Suppressor macrophage treated with lipopolysaccharide for 4 hours (primary cell): ENCODE results near the gene MEGF11.

Source experiments
- DNase-seq: peaks from one replicate; pipeline ENCODE4 v3.0.0-alpha.2; 2020

Gene MEGF11

DNA sequence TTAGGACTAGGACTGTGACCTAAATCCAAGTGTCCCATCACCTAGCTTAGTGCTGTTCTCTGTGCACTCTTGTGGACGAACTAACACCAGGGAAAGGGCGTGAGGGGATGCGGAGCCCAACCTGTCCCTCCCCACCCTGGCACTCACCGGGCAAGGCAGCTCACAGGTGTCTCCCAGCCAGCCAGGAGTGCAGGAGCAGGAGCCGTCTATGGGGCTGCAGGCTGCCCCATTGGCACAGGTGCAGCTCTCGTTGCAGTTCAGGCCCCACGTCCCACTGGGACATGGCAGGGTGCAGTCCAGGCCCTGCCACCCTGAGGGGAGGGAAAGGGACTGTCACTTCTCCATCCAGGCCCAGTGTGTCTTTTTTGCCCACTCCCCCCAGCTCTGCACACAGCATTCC lies 324.0 kb downstream of the MEGF11 start:
- DNase-seq = no peak

DNA sequence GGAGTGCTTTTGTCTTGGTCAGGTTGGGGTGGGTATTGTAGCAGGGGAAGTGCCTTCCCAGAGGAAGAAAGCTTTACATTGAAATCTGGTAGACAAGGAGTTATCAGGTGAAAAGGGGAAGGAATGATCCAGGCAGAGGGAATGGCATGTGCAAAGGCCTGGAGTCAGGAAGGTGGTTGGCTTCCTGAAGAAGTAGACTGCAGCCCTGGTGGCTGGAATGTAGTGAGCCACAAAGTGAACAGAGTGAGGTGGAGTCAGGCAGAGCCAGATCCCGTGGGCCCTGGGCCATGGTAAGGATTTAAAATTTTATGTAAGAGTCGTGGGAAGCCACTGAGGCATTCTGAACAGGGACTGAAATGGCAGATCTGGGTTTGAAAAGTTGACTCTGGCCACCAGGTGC lies 326.0 kb downstream of the MEGF11 start:
- DNase-seq = no peak

DNA sequence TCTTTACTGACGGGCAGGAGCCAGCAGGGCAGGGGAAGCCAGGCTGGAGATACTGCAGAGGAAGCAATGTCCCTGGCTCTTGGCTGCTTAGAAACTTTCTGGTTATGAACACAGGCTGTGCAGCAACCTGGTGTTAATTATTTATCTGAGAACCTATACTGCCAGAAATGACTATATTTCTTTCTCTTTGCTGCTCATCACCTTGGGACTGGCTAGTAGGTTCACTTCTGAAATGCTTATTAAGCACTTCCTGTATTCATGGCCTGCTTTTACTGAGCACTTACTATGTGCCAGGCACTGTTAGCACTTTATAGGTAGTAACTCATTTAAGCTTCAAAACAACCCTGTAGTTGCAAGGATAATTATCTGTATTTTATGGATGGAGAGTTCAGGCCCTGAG lies 326.7 kb downstream of the MEGF11 start:
- DNase-seq = no peak

DNA sequence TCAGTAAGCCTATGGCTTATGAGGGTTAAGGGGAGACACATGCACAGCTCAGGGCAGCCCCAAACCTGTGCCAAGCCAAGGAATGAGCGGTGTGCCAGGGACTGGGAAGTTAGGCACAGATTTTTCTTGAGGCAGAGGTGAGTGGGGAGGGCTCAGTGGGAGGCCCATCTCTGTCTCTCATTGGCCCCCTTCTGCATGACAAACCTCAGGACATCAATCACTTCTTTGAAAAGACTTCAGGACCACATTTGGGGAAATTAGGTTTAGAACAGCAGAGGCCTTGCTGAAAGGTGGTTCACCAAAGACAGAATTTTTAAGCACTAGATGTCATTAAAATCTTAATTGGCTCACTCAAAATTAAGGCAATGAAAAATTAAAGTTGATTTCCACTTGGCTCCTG lies 327.1 kb downstream of the MEGF11 start:
- no peak for DNase-seq

DNA sequence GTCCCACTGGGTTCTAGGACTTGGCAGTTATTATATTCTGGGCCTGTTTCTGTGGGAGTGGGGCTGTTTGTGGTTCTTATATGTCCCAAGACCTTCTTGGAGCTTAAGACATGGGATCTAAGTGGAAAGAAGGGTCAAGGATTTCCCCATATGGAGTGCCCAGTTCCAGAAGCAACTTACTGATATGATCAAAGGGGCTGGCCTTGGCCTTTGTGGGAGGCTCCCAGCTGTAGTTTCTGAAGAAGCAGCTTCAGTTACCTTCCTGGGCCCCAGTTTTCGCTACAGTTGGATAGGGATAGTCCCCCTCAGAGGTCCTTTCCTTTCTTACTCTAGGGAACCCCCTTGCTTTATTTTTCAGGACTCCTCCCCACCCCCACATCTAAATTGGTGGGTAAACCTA lies 328.2 kb downstream of the MEGF11 start:
- no peak for DNase-seq

DNA sequence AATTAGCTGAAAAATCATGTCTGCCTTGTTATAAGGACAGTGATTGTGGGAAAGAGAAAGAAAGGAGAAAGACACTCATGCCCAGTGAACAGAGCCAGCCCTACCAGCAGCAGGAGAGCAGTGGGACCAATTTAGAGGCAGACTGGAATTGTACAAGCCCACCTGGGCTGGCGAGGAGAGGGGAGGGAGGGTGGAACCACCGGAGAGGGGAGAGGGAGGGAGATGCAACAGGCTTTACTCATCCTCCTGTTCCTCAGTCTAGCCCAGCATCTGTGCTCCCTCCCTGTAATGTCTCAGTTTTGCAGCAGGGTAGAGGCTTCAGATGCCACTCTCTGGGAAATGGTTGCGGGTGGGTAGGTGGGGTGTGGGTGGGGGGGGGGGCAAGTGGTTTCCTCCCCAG lies 329.5 kb downstream of the MEGF11 start:
- DNase-seq = no peak

DNA sequence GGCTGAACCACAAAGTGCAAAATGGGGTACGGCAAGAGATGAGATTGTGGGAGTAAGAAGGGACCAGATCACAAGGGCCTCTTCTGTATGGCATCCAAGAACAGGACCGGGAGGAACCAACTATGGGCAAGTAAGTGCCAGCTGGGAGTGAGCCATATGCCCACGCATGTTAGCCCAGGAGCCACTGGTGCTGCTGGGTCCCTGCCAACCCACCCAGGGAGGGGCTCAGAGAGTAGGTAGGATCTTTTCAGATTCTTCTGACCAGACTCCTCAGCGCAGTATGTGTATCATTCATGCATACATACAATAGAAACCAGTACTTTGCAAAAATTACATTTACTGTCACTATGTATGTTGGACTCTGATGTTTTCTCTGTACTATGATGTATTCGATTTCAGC lies 330.3 kb downstream of the MEGF11 start:
- no peak for DNase-seq

DNA sequence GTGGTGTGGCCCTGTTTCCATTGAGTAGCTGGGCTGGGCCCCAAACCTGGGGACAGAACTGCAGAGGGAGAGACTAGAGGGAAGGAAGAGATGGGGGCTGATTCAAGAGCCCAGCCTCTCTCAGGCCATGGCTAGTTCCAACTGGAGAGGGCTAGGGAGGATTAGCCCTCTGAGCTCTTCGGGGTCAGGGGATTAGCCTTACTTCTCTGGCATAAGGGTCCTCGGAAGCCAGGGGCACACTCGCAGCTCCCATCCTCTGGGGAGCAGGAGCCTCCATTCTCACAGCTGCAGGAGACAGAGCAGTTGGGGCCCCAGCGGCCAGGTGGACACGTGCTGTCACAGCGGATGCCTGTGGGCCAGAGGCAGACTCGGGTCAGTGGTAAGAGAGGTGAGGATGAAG lies 330.9 kb downstream of the MEGF11 start:
- DNase-seq = no peak

DNA sequence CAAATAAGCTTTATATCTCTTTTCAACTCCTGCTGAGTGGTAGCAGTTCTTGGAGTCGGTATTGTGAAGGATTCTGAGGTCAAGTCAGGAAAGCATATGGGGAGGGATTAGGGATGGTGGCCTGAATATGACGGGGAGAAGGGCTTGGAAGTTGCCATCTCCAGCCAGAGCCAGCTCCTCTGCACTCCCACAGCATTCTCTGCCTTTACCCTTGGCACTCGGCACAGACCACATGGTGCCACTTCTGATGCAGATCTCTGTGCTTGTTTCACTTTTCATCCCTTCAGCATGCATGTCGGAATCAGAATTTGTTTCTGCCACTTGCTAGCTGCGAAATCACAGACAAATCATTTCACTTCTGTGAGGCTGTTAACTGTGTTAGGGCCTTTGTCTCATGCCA lies 331.8 kb downstream of the MEGF11 start:
- no peak for DNase-seq

DNA sequence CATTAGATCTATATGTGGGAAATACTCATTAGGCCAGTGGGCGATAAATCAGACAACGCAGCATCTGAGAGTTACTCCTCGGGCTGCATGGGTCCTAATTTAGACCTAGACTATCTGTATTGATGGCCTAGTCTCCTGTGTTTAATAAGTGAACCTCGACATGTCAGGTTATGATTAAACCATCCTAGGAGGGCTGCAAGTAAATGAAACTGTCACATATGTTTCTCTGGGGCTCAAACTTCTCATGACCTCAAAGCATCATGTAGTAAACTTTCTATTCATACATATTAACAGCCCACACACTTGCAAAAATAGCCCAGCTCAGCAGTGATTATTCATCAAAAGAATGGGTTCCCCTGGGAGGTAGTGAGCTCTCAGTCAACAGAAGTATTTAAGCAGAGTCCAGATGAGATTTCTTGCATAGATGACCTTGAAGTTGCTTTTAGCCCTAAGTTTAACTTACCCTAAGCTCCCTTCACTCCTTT lies 332.7 kb downstream of the MEGF11 start:
- DNase-seq = no peak

DNA sequence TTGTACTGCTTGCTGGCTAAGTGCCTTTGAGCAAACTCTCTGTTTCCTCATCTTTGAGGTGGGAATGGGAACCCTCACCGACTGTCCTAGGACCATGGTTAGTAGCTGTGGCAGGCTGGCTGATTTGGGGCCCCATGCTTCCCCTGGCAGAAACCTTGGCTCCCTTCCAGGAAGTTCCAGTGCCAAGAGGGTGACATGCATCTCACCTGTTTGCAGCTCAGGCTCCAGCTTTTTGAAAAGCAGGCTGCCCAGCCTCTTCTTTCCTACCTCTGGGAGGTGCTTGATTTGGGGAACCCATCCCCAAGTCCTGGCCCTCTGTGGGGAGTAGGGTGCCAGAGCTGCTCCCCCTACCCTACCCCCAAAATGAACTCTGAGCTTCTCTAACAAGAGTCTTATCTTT lies 333.4 kb downstream of the MEGF11 start:
- no peak for DNase-seq

DNA sequence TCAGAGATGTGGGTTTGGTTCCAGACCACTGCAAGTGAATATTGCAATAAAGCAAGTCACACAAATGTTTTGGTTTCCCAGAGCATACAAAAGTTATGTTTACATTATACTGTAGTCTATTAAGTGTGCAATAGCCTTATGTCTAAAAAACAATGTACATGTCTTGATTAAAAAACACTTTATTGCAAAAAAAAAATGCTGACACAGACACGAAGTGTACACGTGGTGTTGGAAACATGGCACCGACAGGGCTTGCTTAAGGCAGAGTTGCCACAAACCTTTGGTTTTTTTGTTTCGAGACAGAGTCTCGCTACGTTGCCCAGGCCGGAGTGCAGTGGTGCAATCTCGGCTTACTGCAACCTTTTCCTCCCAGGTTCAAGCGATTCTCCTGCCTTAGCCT lies 334.2 kb downstream of the MEGF11 start:
- DNase-seq = no peak

DNA sequence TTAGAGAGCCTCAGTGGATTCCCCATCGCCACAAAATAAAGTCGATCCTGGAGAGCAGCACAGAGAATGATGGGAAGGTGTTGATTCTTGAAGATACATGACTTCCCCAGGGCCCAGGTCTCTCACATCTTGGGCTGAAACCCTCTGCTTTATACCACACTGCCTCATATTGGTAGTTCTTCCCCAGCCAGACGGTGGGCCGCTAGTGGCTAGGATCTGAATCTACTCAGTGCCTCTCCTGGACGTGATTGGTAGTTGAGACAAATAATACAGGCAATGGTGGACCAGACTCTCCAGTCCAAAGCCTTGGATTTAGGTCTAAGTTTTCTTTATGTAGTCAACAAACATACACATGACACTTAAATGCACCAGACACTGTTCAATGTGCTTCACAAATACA lies 334.6 kb downstream of the MEGF11 start:
- DNase-seq = no peak

DNA sequence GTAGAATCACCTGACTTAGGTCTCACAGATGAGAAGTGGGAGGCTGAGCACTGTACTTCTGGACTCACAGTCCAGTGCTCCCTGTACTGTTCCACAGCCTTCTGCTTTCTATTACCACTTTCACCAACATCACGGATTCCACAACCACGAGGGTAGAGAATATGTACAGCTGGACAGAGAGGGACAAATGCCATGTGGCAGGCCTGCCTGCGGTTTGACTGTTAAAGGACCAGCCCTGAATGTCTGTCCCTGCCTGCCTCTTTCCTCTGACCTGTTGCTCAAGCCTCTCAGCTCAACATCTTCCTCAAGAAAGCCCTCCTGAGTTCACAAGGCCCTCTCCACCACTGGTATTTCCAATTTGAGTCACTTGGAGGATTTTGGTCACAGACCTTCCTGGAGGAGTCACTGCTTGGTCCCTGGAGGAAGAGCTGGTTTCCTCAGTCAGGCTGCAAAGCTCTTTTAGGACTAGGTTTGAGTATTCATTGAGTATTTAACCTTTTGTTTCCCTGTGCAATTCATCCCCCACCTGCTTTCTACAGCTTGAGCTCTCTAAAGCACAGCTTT lies 335.1 kb downstream of the MEGF11 start:
- peak; percentile 13 for DNase-seq

DNA sequence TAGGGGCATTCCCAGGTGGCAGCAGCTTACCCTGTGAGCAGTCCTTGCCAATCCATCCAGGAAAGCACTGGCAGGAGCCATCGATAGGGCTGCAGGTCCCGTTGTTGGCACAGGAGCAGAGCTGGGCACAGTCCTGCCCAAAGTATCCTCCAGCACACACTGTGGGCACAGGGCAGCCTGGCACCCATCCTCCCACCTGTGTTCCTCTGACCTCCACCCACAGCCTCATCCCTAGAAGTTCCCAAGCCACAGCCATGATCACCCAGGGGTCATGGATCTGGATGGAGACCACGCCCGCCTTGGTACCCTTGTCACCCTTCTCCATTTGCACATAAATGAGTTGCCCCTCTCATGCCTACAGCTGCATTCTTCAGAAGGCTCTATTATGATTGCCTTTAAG lies 335.6 kb downstream of the MEGF11 start:
- no peak for DNase-seq

DNA sequence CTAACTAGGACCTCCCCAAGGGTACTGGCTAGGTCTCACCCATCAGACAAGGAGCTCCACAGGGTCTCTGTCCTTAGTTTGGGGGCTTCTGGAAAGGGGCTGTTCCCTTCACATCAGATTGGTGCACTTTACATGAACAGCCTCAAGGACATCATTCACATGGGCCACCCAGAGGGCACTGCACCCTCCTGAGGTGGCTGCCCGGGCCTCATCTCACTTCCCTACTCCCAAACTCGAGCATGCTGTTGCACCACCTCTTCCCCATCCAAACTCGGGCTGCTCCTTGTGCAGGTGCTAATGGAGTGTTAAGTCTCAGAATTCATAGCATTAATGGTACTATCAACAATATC lies 336.2 kb downstream of the MEGF11 start:
- DNase-seq = no peak

DNA sequence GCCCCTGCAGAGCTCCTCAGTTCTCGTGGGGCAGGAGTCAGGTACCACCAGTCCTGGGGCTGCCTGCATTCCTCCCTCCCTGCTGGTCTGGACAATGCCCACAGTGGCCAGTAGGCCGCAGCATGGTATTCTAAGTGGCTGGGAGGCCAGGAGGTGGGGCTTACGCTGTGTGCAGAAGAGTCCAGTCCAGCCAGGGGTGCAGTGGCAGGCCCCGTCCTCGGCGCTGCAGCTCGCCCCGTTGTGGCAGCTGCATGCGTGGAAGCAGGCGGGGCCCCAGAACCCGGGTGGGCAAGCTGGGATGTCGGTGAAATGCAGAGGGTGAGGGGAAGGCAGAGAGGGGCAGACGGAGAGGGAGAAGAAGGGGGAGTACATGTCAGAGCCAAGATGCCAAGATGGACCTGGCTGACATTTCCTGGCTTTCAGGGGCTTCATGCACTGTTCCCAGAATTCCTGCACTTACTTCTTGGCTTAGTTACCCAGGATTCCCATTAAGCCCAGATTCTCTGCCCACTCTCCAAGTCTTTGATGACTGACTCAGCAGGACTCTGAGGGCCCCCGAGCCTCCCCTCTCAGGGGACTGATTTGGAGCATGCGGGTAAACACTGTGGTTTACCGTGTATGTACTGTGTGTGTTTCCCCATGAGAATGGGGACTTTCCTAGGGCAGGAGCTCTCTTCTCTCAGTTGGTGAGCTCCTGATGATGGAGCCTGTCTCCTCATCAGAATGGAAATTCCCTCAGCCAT lies 336.7 kb downstream of the MEGF11 start:
- DNase-seq = peak; percentile 34

DNA sequence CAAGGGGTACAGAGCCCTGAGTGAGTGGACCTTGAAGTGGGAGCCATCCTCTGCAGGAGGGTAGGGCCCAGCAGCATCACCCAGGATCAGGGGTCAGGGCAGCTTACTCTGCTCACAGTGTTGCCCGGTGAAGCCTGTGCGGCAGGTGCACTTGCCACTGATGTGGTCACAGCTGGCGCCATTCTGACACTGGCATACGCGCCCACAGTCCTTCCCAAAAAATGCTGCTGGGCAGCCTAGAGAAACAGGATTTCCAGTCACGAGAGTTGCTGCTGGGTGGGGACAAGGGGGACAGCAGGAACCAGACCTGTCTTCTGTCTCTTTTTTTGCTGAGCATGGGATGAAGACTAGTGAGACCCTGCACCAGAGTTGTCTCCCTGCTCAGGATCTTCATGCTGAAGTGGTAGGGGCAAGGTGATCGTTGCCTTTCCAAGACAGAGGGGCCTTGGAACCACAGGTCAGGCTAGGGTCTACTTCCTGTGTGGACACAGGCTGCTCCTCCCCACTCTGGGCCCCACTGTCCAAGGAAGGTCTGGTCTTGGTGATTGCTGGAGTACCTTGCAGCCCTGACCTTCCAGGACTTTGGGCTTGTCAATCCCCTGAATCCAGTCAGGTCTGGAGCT lies 337.4 kb downstream of the MEGF11 start:
- no peak for DNase-seq

DNA sequence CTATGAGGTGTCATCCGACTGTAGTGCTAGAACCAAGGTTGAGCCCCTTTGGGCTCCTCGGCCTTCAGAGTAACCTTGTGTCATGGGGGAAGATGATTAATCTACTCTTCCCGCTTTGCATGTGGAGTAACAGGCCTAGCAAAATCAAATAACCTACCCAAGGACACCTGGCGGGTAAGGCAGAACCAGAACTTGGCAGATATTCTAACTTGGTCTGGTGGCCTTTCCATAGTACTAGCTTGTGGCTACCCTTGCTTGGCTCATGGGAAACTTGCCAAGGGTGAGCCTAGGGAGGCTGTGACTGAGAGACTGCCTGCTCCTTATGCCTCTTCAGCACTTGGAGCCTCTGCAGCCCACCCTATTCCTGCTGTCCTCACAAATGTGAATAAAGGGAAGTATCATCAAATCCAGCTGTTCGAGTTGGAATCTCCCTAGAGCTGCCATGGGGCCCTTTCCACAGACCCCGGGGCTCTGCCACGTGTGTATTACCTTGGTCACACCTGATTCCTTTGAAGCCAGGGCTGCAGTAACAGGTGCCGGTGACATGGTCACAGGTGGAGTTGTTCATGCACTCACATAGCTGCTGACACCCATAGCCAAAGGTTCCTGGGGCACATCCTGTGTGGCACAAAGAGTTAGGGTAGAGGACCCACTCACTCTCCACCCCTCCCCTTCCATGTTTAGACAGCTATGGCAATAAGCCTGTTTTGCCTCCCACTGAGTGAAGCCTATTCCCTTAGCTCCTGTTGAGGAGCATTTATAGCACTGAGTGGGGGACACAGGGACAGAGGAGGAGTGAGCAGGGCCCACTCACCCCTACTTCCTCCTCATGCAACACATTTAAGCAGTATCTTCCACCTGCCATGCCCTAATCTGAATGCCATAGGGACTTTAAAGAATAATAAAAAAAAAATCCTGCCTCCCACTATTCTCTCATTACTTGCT lies 338.3 kb downstream of the MEGF11 start:
- DNase-seq = no peak

DNA sequence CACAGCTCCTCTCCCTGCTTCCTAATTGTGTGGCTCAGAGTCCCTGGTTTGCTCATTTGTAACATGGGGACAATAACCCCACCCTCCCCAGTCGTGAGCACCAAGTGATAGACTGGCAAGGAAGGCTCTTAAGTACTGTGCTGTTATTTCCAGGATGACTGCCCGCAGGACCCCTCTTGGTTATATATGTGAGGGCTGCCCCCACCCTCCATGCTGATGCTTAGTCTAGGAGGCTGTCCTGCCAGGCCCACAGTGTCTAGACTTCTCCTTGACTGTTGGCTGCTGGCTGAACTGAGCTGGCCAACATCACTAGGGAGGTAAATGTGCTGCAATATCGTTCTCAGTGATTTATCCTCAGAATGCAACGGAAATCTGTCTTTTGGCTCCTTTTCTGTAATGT lies 339.2 kb downstream of the MEGF11 start:
- DNase-seq = no peak

DNA sequence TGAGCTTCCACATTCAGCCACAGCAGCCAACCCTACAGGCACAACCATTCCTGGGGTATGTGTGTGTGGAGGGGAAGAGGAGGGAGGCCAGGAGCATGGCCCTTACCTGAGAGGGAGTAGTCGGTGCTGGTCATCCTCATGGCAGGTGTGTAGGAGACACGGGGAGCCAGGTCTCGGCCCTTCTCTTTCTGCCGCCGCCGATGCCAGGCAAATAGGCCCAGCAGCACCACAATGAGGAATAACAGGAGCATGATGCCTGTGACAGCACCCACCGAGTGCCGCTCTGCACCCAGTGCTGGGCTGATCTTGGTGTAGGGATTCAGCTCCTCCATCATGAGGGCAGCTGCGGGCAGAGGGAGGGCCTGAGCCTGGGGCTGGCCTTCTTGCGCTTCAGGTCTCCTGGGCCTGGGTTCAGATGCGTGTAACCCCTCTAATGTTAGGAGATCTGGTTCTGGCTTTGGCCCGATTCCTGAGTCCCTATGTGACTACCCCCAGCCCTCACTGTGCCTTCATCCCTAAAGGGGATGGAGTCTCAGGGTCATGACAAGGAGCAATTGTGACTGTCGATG lies 339.8 kb downstream of the MEGF11 start:
- no peak for DNase-seq

DNA sequence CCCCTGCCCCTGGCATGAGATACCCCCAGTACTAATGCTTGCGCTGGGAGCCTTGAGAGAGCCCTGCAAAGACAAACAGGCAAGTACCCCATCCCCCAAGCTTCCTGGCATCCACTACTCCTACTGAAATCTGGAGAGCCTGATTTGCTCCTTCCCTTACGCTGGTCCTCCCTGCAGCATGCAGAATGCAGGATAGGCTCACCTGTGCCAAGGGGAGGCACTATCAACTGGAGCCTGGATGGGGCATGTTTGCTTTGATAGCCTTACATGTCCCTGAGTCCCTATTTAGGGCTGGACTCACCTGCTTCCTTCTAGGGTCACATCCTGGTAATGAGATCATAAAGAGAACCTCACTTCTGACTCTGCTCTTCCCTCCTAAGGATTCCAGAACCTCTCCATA lies 341.3 kb downstream of the MEGF11 start:
- DNase-seq = no peak

DNA sequence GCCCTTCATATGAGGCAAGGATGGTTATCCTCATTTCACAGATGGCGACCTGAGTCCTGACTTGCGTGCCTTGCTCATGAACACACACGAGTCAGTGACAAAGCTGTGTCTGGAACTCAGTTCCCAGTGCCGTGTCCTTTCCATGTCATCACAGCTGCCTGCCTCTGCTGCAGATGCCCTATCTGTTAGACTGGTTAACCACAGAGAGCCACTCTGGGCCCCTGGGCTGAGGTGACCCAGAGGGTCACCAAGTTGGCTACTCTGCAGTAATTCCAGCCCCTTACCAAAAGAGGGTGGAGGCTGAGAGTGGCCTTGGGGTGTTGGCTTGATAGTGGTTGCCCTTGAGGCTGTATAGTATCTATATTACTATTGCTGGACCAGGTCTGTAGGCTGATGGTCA lies 343.2 kb downstream of the MEGF11 start:
- DNase-seq = no peak
